HAP-1 (cell line): Measurements from ENCODE around the gene EGFL7.

Source experiments
- DNase-seq, 2 experiments: peaks; one replicate each; pipeline ENCODE4 v3.0.0-alpha.2; 2016 to 2020; ENCODE audit warnings: low spot score in 2 of 2
- H3K27me3 ChIP-seq: fragments of 250-450 bp; sonication (Bioruptor Pico); 2 replicates; pipeline ENCODE4 v1.5.1; 2020; ENCODE audit warnings: low read depth, mild to moderate bottlenecking, moderate library complexity
- H3K36me3 ChIP-seq: fragments of 250-450 bp; sonication (Bioruptor Pico); replicated peaks from 2 replicates; pipeline ENCODE4 v1.5.1; 2020; ENCODE audit warnings: mild to moderate bottlenecking
- H3K4me1 ChIP-seq: fragments of 250-450 bp; sonication (Bioruptor Pico); 2 replicates; pipeline ENCODE4 v1.5.1; 2020; ENCODE audit warnings: mild to moderate bottlenecking
- H3K4me3 ChIP-seq: fragments of 250-450 bp; sonication (Bioruptor Pico); 2 replicates; pipeline ENCODE4 v1.5.1; 2020; ENCODE audit warnings: mild to moderate bottlenecking, moderate library complexity
- H3K9me3 ChIP-seq: fragments of 250-450 bp; sonication (Bioruptor Pico); 2 replicates; pipeline ENCODE4 v1.5.1; 2020; ENCODE audit warnings: mild to moderate bottlenecking, moderate library complexity
- in situ Hi-C: fragments of 300-500 bp; cut with MboI; formaldehyde crosslinking; loops from 3 replicates; pipeline ENCODE4 v1.14.3; 2020; ENCODE audit warnings: low sequenced_read_pairs, inconsistent platforms, mixed read lengths

Gene EGFL7

GRCh38 chr9:136656795-136657611 lies 5.7 kb upstream of the EGFL7 start:
- no peaks in the 10 kb centered on the region for H3K4me1 ChIP-seq
- no peaks in the 10 kb centered on the region for H3K9me3 ChIP-seq
- no peak overlapping the region for H3K4me3 ChIP-seq
- no peak for DNase-seq
- in situ Hi-C loops, result no loop called here
- H3K36me3 ChIP-seq, result no peaks in the 10 kb centered on the region
- H3K27me3 ChIP-seq, result peaks cover 47% of the 10 kb centered on the region

- Histone ChIP-seq H3K4me1 (no peaks in the 10 kb centered on the region), H3K4me3 (no peak overlapping the region), H3K27me3 (peaks cover 47% of the 10 kb centered on the region), H3K9me3 (no peaks in the 10 kb centered on the region), H3K36me3 (no peaks in the 10 kb centered on the region)
- in situ Hi-C loops, result no loop called here
- no peak for DNase-seq
Measured at GRCh38 chr9:136657974-136658848, 4.5 kb upstream of the EGFL7 start.

- peaks cover 47% of the 10 kb centered on the region for H3K27me3 ChIP-seq
- no peaks in the 10 kb centered on the region for H3K36me3 ChIP-seq
- no peak for DNase-seq
- H3K9me3 ChIP-seq, result no peaks in the 10 kb centered on the region
- no peaks in the 10 kb centered on the region for H3K4me1 ChIP-seq
- no peak overlapping the region for H3K4me3 ChIP-seq
- in situ Hi-C loops, result no loop called here
Measured at GRCh38 chr9:136658849-136659535, 3.7 kb upstream of the EGFL7 start.

GRCh38 chr9:136659861-136660784 lies 2.6 kb upstream of the EGFL7 start:
- in situ Hi-C loops, result no loop called here
- Histone ChIP-seq H3K9me3 (no peaks in the 10 kb centered on the region), H3K27me3 (peaks cover 47% of the 10 kb centered on the region), H3K4me3 (no peak overlapping the region), H3K4me1 (no peaks in the 10 kb centered on the region), H3K36me3 (no peaks in the 10 kb centered on the region)
- DNase-seq, result no peak

GRCh38 chr9:136660971-136661550 lies 1.7 kb upstream of the EGFL7 start:
- no peak for DNase-seq
- Histone ChIP-seq H3K27me3 (peaks cover 47% of the 10 kb centered on the region), H3K4me1 (no peaks in the 10 kb centered on the region), H3K9me3 (no peaks in the 10 kb centered on the region), H3K36me3 (no peaks in the 10 kb centered on the region), H3K4me3 (no peak overlapping the region)
- in situ Hi-C loops, result no loop called here

GRCh38 chr9:136661641-136662325 lies 933 bp upstream of the EGFL7 start:
- H3K4me1 ChIP-seq, result no peaks in the 10 kb centered on the region
- DNase-seq, result no peak
- no peaks in the 10 kb centered on the region for H3K36me3 ChIP-seq
- H3K4me3 ChIP-seq, result no peak overlapping the region
- in situ Hi-C loops, result no loop called here
- H3K27me3 ChIP-seq, result peaks cover 41% of the 10 kb centered on the region
- H3K9me3 ChIP-seq, result no peaks in the 10 kb centered on the region

GRCh38 chr9:136662326-136662655 lies 425 bp upstream of the EGFL7 start:
- no peak for DNase-seq
- Histone ChIP-seq H3K9me3 (no peaks in the 10 kb centered on the region), H3K4me3 (no peak overlapping the region), H3K36me3 (no peaks in the 10 kb centered on the region), H3K27me3 (peaks cover 36% of the 10 kb centered on the region), H3K4me1 (no peaks in the 10 kb centered on the region)
- in situ Hi-C loops, result no loop called here

GRCh38 chr9:136664000-136664915 lies 1.5 kb downstream of the EGFL7 start:
- Histone ChIP-seq H3K36me3 (no peaks in the 10 kb centered on the region), H3K27me3 (peaks cover 17% of the 10 kb centered on the region), H3K9me3 (no peaks in the 10 kb centered on the region), H3K4me3 (no peak overlapping the region), H3K4me1 (no peaks in the 10 kb centered on the region)
- in situ Hi-C loops, result no loop called here
- DNase-seq, result no peak

GRCh38 chr9:136665111-136665703 lies 2.5 kb downstream of the EGFL7 start:
- in situ Hi-C loops, result no loop called here
- Histone ChIP-seq H3K36me3 (no peaks in the 10 kb centered on the region), H3K27me3 (peaks cover 7% of the 10 kb centered on the region; the same call in 1 of the 2 replicates), H3K4me1 (no peaks in the 10 kb centered on the region), H3K9me3 (no peaks in the 10 kb centered on the region), H3K4me3 (peak overlapping the region; percentile 28)
- DNase-seq, result peak in 1 of 2 experiments; percentile 66

- in situ Hi-C loops, result no loop called here
- Histone ChIP-seq H3K9me3 (no peaks in the 10 kb centered on the region), H3K4me3 (peak overlapping the region; percentile 28), H3K4me1 (no peaks in the 10 kb centered on the region), H3K36me3 (no peaks in the 10 kb centered on the region), H3K27me3 (0 out of 2 replicates have a peak, but pooled peaks cover 3% of the 10 kb centered on the region)
- DNase-seq, result peak in 1 of 2 experiments; percentile 55
Measured at GRCh38 chr9:136665704-136666371, 3.1 kb downstream of the EGFL7 start.
